ENCODE data around the gene KCNT1. TPM values are rescaled to one million over a fixed set of nuclear protein-coding genes. Genes with fewer than 3 reads are reported as not detected.

KCNT1 gene
- total RNA-seq, 1 experiment from 2014 or later: not detected

DNA sequence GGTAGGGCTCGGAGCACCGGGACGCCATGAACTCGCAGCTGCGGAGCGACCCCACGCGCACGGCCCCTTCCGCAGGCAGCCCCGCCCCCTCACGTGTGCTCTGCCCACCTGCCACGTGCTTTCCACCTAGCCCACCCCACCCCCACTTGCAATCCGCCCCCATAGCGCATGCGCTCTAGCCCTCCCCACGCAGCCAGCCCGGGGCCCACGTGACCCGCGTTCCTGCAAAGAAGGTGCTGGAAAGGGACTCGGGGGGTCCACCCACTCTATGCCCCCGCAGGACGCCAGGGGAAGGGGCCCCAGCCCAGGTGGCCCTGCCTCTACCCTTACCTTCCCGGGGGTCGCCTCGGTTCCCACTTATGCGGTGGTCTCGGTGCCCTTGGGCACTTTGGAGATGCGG lies 2.5 kb upstream of the KCNT1 start, which contains the start of gene SOHLH1:
TSS of gene SOHLH1 (minus strand) at position 42 of the 400 bp plus-strand sequence. CDS start at position 28, 14 bp downstream.
- DNase-seq (ENCODE audit: low spot score): no peak

DNA sequence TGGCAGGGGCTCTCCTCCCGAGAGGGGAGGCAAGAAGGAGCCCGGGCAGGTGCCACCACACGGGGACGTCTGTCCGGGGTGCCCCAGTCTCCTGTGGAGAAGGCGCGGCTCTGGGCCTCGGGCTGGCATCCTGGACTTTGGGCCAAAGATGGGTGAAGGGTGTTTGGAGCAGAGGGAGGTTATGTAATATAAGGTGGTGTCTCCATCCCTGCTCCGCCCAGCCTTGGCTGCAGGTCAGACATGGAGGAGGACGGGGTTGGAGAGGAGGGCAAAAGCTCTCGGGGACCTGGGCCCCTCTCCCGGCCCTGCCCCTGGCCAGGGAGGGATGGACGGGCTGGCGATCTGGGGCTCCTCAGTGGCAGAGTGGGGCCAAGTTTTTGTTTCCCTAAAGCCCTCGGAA lies 1.5 kb upstream of the KCNT1 start:
- DNase-seq (ENCODE audit: low spot score): peak; percentile 3

DNA sequence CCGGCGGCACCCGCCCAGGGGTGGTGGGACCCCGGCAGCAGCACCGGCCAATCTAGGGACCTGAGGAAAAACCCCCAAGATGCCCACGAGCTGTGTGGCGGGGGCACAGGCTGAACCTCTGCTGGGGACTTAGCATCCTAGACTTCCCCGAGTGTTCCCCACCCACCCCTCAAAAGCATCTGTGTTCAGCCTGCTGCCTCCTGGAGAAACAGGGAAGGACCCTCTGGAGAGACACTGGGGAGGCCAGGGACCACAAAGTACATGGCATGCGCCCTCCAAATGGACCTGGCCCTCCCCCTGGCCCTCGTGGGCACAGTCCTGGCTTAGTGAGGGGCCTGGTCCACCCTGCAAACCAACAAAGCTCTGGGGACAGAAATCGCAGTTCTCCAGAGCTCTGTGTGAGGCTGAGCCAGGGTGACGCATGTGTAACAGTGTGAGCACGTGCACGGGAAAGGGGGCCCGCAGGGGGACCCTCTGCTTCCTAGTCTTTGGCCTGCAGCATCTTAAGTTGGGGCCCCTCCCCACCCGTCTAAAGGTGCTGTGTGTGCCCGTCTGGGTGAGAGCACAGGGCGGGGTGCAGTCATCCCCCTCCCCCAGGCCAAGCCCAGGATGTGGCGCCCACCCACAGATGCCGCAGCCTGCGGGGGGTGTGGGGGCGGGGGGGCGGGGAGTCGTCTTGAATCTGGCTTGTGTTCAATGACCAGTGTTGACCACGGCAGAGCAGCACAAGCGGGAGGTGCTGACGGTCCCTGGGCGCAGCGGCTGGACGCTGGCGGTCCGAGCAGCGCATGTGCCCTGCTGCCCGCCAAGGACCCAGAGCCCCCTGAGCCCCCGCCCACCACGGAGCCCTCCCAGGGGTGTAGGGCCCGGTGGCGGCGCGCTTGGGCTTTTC lies 672 bp upstream of the KCNT1 start:
- no peak for DNase-seq (ENCODE audit: low spot score)

DNA sequence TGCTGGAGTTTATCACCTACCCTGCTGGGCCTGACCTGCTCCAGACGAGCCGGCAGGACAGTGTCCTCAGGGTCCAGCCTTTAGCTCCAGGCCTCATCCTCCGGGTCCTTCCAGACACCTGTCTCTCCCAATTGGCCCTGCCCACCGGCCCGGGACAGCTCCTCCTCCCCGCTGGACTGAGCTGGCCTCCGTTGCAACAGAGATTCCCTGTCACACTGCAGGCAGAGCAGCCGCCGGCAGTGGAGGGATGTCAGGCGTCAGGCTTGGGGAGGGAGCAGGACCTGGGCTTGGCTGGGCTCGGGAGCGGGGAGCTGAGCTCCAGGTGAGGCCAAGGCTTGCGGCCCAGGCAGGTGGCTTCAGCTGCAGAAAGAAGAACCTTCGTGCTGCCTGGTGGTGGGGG lies 1.7 kb downstream of the KCNT1 start:
- peak; percentile 15 for DNase-seq (ENCODE audit: low spot score)

DNA sequence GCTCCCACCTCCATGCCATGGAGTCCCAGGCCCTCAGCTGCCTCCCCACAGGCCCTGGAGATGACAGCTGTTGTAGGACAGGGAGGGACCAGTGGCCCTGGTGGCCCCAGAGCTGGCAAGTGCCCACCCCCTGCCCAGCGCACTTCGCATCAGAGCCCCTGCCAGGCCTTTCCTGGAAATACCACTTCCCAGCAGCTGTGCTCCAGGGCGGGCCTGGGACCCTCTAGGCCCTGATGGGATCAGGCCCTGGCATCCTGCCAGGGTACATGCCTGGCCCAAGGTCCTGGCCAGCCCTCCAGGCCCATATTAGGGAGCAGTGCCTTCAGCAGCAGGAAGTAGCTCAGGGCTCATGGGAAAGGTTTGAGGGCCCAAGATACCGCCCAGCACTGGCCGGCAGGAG lies 2.5 kb downstream of the KCNT1 start:
- no peak for DNase-seq (ENCODE audit: low spot score)

DNA sequence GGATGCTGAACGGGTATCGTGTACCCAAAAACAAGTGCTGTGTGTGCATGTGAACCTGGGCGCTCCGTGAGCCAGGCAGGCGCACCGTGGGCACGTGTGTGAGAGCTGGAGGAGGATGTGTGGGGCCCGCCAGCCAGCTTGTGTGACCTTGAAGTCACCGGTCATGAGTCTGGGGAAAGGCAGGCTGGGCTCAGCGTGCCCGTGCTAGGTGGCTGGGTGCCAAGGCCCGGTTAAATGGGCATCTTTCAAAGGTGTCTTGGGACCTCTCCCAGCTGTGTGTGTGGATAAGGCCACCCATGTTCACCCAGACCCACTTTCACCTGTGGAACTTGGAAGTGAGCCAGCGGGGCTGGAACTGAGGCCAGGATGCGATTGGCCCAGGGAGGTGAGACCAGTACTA lies 3.4 kb downstream of the KCNT1 start:
- DNase-seq (ENCODE audit: low spot score): no peak

DNA sequence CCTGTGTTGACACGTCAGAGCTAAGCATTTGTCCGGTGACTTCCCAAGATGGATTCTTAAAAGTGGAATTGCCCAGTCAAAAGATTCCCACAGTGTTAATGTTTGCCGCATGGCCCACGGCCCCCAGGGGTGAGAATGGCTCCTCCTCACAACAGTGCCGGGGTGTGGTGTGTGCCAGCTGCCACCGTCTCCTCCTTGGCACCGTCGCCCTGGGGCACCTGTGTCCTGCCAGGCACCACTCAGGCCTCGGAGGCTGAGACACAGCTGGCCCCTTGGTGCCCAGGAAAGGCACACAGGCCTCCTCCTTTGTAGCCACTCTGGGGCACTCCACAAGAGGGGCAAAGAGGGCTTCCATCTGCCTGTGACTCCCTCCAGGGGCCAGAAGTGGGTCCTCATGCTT lies 4.3 kb downstream of the KCNT1 start:
- DNase-seq (ENCODE audit: low spot score): no peak

DNA sequence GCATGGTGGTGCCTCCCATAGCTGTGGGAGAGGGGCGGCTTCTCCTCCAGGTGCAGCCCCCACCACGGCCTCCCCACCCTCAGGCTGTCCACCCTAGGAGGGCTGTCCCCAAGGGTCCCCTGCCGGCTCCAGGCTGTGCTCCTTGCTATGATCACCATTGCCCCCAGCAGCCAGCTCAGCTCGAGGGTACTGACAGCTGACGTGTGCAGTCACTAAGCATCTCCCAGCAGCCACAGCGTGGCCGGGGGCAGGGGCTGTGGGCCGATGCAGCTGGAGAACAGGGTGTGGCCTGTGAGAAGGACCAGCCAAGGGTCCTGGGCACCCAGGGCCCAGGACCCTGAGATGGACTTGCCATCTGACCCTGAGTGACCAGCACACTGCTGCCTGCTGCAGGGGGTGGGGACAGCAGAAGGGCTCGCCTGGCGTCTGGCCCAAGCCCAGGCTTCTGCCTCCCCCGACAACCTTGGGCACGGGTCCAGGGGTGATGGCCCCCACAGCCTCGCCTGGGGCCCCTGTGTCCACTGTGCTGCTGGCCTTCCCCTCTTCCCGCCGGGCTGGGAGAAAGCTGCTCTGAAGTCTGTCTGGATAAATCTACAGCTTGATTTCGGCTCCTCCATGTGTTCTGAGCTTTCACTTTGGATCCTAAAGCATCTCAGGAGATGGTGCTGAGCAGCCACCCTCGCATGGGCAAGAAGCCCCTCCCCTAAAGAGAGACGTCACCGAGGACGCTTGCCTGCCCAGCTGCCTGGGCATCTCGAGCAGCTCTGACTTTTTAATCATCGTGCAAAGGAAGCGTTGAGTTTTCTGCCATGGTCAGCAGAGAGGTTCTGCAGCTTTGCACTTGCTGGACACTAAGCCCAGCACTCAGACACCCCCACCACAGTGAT lies 5.5 kb downstream of the KCNT1 start:
- DNase-seq (ENCODE audit: low spot score): no peak

DNA sequence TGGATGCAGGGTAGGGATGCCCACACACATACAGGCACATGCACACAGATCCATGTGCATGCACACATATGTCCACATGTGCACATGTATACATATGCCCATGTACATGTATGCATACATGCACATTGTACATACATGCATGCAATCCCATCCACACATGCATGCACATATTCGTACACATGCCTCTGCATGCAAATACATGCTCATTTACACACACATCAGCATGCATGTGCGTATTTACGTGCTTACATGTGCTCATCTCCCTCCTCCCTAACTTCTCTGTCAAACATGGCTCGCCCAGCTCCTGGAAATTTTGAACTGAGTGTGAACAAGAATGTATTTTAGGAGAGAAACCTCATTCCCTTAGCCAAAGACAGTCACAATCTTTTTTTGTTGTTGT lies 6.2 kb downstream of the KCNT1 start:
- no peak for DNase-seq (ENCODE audit: low spot score)

DNA sequence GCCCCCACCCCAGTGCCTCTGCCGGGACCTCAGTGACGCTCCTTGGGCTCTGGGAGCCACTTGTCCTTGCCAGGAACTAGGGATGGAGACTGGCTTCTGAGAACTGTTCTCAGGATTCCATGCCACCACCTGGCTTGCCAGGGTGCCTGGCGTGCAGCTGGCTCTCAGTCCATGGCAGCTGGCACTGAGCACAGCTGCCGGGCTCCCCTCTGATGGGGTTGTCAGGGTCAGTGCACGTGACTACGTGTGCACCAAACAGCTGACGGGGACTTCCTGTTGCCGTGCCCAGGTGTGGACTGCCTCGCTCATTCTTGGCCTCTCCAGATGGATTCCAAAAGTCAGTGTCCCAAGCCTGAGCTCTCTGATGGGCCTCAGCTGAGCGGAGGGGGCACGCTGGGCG lies 9.4 kb downstream of the KCNT1 start:
- no peak for DNase-seq (ENCODE audit: low spot score)

DNA sequence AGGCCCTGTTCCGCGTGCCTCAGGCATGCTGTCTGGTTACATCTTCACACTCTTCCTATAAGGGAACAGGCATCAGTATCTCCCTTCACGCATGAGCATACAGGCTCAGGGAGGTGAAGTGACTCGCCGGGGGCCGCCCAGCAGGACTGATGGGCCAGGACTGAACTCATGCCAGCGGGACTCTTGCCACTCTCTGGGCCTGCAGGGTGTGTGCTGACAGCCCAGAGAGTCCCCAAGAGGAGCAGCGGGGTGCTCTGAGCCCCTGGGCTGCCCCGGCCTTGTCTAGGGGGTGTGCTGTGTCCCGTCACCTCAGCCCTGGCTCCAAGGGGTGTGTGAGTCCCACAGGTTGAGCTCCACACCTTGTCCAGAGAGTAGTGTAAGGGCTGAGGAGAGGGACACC lies 9.9 kb downstream of the KCNT1 start:
- no peak for DNase-seq (ENCODE audit: low spot score)

DNA sequence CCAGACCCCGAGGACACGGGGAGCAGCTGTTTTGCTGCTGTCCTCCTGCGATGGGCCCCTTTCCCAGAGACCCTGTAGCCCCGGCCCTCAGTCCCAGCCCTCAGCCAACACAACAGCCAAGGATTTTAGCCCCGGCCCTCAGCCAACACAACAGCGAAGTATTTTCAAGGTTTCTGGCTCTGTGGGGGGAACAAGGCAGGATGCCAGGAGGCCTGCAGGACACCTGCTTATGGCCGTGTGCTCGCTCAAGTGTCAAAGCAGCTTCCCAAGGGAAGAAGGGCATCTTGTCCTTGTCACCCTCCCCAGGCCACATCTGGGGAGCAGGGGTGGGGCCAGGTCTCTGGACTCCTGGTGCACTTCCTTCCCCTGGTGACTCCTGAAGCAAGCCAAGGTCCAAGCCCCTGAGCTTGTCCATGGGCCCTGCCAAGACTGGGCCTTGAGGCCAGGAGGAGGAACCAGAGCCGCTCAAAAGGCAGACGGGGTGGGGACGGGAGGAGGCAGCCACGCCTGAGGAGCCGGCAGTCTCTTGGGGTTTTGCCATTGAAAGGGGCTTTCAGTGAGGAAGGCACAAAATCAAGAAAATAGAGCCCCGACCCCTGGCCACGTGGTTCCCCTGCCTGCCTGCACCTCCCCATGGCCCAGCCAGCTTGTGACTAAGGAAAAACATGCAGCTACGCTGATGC lies 10.8 kb downstream of the KCNT1 start:
- DNase-seq (ENCODE audit: low spot score): no peak

DNA sequence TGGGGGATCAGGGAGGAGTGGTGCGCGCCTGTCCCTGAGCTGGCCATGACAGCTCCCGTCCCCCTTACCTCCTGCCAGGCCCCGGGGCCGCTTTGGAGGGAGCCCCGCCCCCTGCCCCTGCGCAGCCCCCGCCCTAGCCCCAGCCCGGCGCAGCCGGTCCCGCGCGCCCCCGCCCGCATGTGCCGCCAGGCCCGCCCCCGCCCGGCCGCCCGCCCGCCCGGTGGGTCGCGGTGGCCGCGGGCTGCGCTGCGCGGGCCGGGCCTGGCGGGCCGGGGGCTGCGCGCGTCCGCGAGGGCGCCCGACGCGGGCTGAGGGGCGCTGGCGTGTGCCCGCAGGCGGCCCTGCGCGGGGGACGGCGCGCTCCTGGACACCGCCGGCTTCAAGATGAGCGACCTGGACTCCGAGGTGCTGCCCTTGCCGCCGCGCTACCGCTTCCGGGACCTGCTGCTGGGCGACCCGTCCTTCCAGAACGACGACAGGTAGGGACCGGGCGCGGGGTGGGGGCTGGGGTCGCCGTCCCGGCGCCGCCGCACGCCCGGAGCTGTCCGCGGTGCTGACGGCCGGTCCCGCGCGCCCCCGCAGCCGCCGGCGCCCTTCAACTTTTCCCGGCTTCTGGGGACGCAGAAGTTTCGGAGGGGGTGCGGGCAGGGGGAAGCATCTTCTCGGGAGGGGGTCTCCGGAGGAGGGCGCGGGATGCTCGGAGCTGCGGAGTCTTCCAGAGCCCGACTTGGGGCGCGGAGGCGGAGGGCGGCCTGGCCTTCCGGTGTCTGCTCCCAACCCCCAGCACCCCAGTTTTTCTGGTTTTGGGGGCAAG lies 12.5 kb downstream of the KCNT1 start:
- DNase-seq (ENCODE audit: low spot score): no peak

DNA sequence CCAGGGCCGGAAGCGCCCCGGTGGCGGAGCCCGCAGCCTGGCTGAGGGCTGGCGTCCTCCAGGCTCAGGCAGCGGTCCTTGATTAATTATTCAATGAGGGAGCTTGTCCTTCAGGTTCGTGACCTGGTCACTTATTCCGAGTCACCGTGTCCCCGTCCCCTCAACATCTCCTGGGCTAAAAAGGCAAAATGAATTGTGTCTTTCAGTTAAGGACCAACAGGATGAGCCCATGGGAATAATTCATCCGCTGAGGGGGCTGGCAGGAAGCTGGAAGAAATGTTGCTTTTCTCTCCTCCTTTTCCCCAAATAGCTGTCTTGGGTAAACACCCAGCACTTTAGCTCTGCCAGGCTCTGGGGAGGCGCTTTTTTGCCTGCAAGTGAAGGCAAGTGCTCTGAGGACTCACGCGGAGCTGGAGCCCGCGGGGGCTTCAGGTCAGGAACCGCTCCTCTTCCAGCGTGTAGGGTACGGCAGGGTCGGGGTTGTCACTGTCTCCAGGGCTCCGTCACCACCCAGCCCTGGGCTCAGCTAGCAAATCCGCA lies 13.1 kb downstream of the KCNT1 start:
- no peak for DNase-seq (ENCODE audit: low spot score)

DNA sequence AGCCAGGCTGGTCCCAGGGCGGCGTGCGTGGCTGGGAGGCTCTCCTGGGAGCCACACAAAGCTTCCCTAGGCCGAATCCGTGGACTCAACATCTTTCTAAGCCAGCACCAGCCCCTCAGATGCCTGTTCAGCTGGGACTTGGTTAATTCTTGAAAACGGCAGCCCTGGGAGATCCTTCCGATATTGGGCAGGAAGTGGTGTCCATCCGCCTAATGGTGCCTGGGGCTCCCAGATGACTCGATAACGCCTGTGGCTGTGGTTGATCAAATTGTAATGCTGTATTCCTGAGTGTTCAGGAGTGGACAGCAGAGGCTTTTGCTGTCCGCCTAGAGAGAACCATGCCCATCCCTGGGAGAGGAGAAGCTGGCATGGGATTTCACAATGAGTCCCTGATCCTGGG lies 14.1 kb downstream of the KCNT1 start:
- no peak for DNase-seq (ENCODE audit: low spot score)

DNA sequence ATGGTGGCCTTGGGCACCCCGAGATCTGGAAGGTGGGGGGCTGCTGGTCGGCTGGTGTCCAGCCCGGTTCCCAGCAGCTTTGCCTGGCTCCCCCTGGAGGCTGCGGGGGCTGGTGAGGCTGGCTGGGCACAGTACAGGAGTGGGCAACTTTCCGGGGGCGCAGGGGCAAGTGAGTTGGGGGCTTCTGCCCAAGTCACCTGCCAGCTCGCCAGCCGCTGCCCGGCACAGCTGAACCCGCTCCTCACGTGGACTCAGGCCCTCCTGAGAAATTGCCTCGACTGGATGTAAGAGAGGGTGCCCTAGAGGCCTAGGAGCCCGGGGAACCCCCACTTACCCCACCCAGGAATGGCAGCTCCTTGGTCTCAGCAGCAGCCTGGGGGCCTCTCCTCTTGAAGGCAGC lies 15.4 kb downstream of the KCNT1 start:
- DNase-seq (ENCODE audit: low spot score): no peak

DNA sequence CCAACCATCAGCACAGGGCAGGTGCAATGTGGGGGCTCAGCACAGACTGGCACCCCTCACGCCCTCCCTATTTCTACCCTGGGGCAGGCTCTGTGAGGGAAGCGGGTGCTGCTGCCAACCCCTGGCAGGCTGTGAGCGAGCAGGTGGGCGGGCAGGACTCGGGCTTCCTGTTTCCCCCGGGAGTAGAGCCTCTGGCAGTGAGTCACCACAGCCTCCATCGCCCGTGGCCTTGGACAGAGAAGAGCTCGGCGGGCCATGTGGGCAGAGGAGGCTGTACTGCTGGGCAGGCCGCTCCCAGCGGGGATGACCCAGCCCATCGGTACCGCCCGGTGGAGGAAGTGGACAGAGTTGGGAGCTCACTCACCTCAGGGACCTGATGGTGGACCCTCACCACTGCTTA lies 16.6 kb downstream of the KCNT1 start:
- peak; percentile 19 for DNase-seq (ENCODE audit: low spot score)

DNA sequence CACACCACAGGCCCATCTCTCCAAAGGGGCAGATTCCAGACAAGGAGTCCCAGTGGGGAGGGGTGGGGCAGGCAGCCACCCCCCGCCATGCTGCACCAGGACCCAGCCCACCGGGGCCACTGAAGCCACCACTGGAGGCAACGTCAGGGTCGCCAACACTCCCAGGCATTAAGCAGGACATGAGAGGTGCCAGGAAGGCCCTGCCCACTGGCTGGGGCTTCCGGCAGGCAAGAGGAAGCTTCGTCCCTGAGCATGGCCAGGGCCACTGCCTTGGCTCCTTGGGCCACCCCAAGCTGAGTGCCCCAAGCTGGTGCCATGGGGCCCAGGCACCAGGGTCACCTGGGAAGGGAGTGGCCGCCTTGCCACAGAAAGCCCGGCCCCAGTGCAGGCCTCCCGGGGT lies 17.5 kb downstream of the KCNT1 start:
- DNase-seq (ENCODE audit: low spot score): no peak

DNA sequence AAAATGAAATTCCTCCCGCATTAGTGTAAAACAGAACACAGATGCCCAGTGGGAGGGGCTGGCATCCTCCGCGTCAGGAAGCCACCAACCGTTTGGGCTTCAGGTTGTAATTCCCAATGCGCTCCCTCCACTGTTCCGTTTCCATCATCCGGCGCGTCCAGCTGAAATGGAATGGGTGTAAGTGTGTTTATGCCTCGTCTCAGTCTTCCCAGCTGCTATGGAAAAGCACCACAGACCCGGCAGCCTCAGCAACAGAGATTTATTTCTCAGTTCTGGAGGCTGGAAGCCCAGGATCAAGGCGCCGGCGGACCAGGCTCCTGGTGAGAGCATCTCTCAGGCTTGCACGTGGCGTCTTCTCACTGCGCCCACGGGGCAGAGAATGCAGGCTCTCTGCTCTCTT lies 20.4 kb downstream of the KCNT1 start:
- DNase-seq (ENCODE audit: low spot score): no peak

DNA sequence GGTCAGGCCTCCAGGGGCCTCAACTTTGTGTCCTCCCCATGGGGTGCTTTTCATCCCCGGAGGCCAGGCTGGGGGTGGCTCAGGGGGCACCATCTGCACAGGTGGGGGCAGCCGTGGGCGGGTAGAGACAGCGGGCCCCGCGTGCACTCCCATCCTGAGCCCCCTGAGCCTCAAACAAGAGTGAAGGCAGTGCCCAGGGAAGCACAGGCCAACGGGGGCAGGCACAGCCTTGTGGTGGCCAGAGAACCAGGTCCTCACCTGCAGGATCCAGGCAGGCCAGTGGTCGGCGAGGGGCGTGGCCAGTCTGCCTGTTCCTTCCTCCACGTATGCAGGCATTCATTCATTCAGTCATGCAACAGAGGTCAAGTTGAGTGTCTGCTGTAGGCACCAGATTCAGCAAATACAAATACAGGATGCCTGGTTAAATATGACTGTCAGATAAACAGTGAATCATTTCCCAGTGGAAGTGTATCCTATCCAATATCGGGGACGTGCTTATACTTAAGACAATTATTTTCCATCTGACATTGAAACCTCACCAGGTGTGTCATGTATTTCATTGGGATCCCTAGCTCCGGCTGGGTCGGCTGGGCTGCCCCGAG lies 22.3 kb downstream of the KCNT1 start:
- no peak for DNase-seq (ENCODE audit: low spot score)

All from HT-29 (cell line).